Hematopoietic multipotent progenitor cell (in vitro differentiated cells): ENCODE results near the gene ERN1. TPM values are rescaled to one million over a fixed set of nuclear protein-coding genes. Genes with fewer than 3 reads are reported as not detected.

ENCODE experiments used
- DNase-seq, 3 donors: peaks; one replicate each; pipeline ENCODE4 v3.0.0-alpha.2; 2011 to 2015; ENCODE audit warnings: low read depth in 2 of 3, low spot score in 2 of 3
- small RNA-seq: library from RNA; depleted of rRNA; stranded (forward); fragments of <200 nt; gene quantifications from one replicate; pipeline ENCODE3, GENCODE V24; 2012
- total RNA-seq: library from RNA; depleted of rRNA; stranded (reverse); fragments of >200 nt; gene quantifications from one replicate; pipeline ENCODE4 v1.2.3, GENCODE V29; 2012

ERN1 gene
- total RNA-seq, 1 donor: 17.2 TPM

DNA sequence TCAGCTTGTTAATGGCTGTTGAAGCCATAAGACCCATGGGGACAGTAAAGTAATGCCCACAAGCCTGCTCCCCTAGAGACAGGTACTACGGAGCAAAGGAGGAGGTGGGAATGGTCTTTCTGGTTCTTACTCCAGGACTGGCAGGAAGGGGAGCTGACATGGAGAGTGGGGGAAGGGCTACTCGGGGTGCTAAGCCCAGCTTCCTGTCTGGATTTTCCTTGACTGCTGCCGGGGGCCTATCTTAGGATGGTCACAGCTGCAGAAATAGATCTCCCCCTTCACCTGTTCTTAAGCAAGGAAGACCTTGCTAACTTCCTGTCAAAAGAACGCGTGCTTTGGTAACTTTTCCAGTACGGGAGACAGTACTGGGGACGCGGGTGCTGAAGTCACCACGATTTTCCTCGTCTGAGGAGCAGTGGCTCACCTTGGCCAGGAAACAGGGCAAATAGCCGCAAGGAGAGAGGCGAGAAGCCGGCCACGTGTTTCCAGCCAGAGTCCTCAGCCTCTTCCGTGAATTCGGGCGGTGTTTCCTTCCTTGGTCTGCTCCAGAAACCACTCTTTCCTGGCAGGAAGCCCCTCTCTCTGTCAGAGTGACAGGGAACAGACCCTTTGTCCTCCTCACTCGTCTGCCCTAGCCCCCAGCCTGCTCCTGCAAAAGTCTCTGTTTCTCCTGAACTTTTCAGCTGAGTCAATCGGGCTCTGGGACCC, 132.4 kb downstream of the ERN1 start:
- DNase-seq: no peak

DNA sequence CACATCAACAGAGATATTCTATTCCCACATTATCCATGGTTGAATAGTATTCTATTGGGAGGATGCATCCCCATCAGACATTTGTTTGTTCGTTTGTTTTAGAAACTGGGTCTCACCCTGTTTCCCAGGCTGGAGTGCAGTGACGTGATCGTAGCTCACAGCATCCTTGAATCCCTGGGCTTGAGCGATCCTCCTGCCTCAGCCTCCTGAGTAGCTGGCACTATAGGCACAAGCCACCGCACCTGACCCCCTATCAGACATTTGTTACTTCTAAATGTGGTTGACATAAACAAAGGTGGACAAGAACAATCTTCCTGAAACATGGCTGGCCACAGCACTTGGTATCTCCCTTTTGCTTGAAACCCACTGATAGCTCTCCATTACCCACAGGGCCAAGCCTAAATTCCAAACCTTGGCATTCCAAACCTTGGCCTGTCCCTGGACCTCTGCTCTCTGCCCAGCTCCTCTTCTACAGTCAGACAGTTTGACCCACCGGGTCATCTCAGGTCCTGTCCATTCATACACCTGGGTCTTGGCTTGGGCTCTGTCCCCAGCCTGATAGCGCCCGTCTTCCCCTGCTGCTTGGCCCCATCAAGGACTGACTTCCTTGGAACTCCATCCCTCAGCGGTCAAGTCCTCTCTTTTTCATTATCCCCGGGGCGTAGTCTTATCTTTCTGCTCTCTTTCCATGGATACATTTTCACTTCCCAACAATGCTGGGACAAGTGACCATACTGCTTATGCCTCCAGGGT, 133.3 kb downstream of the ERN1 start:
- DNase-seq: no peak

DNA sequence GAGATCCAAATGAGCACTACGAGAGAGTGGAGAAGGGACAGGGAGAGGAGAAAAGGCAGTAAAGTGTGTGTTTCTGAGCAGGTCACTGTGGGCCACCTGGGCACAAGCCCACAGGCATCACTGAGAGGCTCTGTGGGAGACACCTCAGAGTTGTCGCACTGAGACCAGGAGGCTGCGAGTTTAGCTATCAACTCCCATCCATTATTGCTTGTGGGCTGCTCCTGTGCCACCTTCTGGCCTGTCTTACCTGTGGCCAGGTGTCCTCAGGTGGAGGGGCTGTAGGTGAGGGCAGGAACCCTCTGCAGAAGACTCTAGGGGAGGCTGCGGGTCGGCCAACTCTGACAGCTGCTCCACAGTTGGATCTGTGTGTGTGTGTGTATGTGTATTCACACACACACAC, 134.3 kb downstream of the ERN1 start:
- no peak for DNase-seq

DNA sequence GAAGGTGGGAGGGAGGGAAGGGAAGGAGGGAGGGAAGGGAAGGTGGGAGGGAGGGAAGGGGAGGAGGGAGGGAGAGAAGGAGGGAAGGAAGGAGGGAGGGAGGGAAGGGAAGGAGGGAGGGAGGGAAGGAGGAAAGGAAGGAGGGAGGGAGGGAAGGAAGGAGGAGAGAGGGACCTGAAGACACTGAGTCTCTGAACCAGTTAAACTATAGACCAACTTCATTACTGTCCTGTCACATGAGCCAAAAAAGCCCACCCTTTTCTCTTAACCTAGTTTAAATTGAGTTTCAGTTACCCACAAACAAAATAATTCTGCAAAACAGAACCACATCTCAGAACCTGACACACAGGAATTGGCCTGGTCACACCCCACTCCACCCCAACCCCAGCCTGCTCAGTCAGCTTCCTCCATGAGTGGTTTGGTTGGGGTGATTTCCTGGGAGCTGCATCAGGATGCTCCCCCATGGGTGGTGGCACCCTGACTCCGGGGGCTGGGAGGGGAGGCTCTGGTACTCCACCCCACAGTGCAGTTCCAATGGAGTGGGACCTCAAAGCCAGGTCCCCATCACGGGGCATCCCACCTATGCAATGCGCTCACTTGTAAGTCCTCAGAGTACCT, 136.5 kb downstream of the ERN1 start:
- DNase-seq: no peak

DNA sequence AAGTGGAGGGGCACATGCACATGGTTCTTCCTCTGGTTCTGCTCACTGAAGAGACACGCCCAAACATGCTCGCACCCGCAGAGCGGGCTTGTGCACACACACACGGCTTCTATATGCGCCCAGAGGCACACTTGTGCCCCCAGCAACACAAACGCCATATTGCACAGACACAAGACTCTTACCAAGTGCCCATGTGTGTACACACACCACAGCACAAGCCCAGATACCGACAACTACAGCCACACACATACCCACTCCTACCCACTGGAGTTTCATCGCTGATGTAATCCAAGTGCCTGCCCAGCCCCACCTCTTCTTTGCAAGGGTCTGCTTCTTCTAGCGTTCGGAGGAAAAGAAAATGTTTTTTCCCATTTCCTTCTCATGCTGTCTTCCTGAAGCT, 138.3 kb downstream of the ERN1 start:
- DNase-seq: no peak

DNA sequence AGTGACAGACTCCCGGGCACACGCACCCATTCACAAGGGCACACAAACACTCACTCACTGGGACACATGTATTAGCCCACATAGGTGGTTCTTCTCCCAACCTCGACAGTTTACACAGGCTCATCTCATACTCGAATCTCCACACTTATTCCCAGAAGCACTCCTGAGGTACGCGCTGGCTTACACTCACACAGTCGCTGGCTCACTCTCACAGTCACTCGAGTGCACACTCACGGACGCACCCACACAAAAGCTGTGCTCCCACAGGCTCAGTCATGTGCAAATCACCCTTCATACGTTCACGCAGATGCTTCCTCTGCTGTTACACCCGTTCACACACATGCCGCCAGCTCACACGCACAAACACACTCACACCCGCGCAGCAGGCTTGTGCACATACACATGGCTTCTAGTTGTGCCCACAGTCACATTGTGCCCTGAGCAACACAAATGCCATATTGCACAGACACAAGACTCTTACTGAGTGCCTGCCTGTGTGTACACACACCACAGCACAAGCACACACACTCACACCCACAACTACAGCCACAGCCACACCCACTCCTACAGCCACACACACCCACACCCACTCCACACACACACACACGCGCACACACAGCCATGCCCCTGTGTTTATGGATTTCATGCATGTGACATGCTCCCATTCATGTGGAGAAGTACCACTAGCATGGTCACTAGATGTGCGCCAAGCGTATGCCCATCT, 140.2 kb downstream of the ERN1 start:
- DNase-seq: no peak

Small RNA genes within 50 kb of the gene (small RNA-seq; reads per million reads assigned to genes)
- 9,755 reads per million, percentile 100 among the genes with 10 or more reads in this experiment for gene SNORD104

Other genes starting within 250 kb of the ERN1 start
- gene GH2, start 248.2 kb downstream of the ERN1 start, total RNA-seq: not detected
- gene CSH1, start 233.6 kb downstream of the ERN1 start, total RNA-seq: not detected
- not detected for gene CSHL1, start 218.9 kb downstream of the ERN1 start, total RNA-seq
- gene GH1, start 211.3 kb downstream of the ERN1 start, total RNA-seq: not detected
- 67.1 TPM for gene CD79B, start 197.8 kb downstream of the ERN1 start, total RNA-seq
- gene SCN4A, start 157.2 kb downstream of the ERN1 start, total RNA-seq: 2.2 TPM
- 1.6 TPM for gene PRR29, start 131.8 kb downstream of the ERN1 start, total RNA-seq
- 249 TPM for gene ICAM2, start 109.5 kb downstream of the ERN1 start, total RNA-seq
- gene TEX2, start 133.1 kb upstream of the ERN1 start, total RNA-seq: 17.5 TPM